Astrocyte of the hippocampus (primary cell): ENCODE results near the gene MBNL1.
"Not testable (repeated sequence)": the region's sequence is repeated elsewhere in the genome, so short reads cannot be mapped to it uniquely, and the experiment has no call there.

Source experiments
- DNase-seq: peaks from one replicate; pipeline ENCODE4 v3.0.0; 2011; ENCODE audit warnings: low read depth, low spot score

Gene MBNL1

DNA sequence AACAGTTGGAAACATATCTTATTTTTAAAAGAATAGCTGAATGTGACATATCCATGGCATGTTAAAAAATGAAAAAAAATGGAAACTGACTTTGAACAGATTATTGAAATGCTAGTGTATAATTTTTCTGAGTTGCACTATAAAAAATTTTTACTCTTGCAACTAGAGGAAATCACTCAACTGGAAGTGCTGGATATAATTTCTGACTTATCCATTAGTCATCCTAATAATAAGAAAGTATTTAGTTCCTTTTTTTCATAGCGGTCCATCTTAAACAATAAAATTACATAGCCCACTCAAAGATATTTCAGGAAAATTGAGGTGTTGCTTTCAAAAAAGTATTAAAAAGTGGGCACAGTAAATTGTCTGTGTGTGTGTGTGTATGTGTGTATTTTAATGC, 80.7 kb downstream of the MBNL1 start:
- DNase-seq, result no peak

DNA sequence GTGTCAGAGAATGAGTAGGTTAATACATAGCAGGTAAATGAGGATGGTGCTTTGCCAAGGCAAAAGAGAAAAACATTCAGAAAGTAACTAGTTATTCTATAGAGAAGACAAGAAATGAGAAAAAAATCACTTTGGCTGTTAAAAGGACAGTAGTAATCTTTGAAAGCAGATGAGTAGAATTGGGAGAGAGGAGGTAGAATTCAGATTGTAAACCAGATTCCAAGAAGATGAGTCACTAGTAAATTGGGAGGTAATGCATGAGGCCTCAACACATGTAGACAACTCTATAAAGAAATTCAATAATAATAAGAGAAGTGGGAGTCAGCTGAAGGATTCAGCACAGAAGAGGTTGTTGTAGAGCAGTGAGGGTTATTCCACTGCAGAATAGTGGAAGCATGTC, 81.4 kb downstream of the MBNL1 start:
- no peak for DNase-seq

DNA sequence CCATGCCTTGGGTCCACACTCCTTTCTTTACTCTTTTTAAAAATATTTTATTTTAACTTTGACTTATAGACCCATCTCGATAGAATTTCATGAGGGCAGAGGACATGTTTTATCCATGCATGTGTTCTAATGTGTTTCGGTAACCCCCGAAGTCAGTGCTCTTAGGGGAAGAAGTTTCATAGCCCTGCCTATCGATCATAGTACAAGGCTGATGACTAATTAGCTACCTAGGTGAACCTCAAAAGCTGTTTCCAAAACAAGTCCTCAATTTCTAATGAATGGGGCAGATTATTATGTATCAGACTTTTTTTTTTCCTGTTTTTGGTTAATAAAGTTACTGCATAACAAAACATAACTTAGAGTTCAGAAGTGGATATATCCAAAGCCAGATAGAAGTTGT, 82.0 kb downstream of the MBNL1 start:
- DNase-seq, result no peak

DNA sequence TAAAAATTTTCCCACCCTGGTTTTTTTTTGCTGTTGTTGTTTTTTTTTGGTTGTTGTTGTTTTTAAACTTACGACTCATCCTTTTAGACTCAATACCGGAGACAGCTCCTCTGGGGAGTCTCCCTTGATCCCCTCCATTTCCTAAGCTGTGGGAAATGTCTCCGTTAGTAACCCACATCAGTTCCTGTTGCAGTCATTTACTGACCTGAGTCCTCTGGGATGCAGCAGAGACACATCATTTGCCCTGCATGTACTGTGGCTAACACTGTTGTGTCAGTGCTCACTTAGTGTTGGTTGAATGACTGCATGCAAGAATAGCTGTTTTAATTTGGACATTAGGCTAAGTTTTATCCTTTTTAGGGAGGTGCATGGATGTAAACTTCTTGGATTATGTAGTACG, 83.8 kb downstream of the MBNL1 start:
- DNase-seq, result no peak

DNA sequence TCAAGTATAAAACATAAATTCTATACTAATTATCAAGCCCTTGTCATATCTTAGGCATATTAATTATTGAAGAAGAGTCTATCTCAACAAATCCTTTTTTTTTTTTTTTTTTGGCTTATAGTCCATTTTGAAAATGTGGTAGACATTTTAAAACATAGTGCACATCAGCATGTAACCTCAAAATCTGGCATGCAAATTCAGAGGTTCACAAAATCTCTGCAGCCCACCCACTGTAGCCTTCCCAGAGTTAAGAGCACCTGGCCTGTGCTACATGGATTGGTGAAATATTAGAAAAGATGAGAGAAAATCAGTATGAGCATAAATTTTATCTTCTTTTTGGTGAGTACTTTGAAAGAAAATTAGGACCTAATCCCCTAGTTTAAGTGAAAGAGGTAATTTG, 84.8 kb downstream of the MBNL1 start:
- no peak for DNase-seq

DNA sequence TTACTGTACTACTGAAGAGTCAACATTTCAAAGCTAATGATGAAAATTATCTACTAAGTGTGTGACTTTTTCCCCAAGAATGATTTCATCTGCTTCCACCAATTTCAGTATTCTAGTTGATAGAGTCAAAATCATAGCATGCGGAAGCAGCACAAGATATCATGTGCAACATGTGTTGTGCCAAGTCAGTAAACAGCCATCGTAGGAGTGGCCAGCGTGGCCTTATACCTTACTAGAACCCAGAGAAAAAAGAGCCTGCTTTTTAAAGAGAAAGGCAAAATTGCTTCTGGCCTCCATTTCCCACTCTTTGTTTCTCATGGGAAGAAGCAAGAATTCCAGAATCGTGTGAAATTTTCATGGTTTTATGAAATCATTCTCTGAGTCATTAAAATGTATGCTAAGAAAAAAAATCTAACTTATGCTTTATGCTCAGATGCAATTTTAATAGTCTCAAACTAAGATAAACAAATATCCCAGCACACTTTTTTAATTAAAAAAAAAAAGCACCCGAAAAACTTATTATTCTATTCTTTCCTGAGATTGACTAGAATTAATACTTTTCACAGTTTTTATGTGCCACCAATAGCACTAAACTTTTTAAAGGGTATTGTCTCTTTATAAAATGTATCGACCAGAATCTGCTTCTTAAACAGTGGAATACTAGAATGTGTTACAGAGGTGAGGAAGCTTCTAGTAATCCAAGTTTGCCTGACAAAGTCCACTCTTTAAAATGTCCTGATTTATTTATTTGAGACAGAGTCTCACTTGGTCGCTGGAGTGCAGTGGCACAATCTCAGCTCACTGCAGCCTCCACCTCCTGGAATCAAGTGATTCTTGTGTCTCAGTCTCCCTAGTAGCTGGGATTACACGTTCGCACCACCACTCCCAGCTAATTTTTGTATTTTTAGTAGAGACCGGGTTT, 87.3 kb downstream of the MBNL1 start:
- no peak for DNase-seq

DNA sequence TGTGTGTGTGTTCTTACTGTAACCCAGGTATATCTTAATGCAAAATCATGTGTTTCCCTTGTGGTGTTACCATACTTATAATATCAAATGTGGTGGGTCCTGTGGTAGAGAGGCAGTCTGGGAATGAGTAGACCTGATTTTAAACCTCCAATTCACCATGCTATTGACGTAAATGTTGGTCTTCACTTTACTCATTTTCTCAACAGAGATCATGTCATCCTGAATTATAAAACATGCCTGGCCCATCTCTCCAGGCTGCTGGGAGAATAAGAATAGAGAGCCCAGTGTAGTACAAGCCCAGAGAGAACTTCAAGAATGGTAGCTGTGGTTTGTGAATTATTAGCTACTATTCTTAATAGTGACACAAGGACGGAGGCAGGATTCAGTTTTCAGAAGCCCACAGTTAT, 88.1 kb downstream of the MBNL1 start:
- DNase-seq, result no peak

DNA sequence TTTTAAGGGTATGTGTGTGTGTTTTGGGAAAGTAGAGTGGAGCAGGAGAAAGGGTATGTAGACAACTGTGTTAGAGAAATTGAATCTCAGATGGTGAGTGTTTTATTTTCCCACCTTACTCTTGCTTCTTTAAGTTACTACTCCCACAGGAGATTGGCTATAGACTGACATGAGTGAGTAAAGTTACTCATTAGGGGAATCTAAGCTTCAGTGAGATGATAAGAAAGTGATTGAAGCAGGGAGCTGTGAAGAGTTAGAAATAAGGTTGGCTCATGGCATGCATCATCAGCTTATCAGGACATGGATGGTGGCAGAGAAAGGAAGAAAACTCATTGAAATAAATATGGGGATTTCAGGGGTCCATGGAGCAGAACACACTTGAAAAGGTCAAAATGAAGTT, 88.9 kb downstream of the MBNL1 start:
- DNase-seq, result no peak

DNA sequence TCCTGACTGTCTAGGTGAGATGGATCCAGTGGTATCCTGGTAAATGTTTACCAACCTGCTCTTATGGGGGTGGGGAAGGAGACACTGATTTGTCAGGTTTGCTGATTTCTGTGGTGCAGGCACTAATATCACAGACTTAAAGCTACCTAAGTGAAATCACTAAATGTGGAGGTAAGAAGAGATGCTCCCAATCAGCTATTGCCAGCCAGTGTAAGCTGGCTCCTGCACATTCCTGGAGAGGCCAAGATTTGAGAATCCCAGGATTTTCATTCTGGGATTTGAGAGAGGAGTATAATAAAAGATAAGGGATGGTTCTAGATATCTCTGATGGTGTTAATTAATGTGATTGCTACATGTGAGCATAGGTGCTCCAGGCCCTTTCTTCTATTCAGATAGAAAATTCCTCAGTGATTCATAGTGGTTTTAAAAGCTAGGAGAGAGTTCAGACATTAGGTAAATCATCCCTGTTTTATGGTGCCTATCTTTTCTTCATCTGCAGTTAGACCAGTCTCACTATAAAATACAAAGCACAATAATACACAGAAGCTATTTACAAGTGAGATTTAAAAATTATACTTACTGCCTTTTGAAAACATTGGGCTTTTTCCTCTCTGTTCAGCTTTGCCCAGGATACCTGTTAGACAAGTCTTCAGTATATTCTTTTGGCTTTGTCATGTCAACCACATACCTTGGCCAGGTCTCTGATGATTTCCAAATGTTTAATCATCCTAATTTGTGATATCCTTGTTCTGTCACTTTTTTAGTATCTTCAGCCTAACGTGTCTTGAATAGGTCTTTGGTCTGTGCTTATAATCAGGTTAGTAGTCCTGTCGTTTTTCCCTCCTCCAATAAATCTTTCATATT, 90.9 kb downstream of the MBNL1 start:
- no peak for DNase-seq

DNA sequence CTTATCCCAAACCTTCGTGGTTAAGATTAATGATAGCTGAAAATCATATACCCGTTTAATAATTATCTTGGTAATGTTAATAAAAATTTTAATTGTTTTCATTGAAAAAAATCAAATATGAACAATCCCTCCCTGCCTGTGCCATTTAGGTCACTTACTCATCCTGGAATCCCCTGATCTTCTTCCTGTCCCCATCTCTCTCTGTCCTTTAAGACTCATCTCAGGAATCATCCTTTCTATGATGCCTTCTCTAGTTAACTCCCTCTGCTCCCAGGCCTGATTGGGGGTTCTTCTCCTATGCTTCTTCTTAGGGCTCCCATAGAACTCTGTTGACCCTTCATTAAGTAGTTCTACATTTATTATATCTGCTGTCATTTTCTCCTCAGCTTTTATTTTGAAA, 91.6 kb downstream of the MBNL1 start:
- no peak for DNase-seq

DNA sequence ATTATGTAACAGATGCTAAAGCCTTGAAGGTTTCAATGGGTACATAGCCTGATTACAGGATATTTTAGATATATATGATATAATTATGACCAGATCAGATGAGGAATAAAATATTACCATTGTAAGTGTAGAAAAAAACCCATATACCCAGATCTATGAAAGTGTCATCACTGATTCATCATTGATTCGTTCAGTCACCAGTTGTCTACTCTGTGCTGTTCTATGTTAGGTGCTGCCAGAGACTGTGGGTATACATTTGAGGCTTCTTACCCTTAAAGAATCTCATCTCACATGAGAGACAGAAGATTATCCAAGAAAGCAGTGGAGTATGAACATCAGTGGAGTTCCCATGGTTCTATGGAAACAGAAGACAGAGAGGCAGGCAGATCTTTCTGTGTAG, 92.2 kb downstream of the MBNL1 start:
- no peak for DNase-seq

DNA sequence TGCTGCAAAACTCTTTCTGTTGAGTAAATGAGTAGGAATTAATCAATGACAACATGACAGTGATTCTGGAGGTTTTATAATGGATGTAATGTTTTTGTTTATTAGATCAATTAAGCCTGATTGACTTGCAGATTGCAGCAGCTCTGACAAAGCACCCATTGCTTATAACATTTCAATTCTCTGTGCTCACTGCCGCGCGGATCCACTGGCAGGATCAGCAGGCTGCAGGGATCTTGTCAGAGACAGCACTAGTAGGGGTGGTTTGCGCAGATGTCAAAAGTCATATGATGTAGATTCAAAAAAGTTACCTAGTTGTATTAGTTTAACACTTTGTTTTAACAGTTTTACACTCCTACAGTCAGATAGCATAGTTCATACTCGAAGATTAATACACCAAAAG, 93.4 kb downstream of the MBNL1 start:
- DNase-seq, result no peak

DNA sequence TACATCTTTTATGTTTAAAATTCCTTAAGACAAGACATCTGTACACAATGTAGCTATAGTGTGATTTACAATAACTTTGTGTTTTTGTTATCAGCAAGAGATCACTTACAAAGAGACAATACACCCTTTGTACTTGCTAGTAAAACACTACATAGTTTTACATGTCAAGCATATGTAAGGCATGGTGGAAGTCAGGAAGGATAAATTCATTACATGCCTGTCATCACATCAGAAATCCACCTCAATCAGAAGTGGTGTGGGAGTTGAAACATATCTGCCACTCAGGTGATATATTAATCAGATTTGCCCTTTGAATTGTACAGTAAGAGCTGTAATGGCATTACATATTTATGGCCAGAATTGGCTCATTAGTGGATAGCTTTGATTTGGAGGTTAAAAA, 95.5 kb downstream of the MBNL1 start:
- no peak for DNase-seq

DNA sequence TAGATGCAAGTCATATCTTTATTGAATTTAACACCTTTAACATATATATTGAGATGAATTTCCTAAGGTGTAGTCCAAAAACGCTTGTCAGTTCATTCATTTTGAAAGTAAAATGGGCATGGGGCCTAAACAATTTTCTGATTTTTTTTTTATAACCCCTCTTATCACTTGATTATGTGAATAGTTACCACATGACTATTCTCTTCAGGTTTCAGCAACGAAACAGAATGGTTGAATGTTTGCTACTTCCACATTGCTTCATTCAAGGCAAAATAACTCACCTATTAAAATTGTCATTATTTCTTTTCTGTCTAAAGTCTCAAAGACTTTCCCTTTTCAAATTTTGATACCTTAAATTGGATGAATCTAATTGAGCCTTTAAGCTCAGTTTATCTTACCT, 96.4 kb downstream of the MBNL1 start:
- no peak for DNase-seq

DNA sequence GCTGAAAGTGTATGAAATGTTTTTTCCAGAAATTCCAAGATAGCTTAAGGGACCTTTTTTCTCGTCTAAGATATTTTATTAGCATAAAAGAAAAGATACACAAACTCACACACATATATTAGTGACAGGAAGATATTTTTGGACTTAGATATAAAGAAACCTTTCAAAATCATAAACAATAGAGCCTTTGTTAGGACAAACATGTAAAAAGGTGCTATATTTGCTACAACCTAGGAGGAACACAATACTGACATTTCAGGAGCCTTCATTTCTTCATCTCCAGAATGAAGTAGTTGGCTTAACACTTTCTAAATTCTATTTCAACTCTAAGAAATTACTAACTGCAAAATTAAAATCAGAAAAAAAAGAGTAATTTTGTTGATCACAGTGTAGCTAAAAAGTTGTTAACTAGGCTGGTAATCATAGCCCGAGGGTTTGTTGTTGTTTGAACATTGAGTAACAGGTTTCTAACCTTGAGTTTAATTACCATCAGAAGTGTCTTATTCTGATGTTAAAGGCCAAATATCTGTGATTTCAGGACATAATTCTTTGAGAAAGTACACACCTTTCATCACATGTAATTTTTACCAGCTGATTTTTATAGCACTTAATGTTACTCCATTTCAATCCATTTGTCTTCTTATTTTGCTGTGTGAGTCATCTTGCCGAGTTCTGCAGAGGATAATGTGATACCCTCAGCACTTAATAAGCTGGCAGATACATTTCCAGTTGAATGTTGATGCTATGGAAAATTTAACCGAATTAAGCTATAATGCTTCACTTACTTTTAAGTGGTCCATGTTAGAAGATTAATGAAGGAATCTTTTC, 97.3 kb downstream of the MBNL1 start:
- peak; percentile 41 for DNase-seq

DNA sequence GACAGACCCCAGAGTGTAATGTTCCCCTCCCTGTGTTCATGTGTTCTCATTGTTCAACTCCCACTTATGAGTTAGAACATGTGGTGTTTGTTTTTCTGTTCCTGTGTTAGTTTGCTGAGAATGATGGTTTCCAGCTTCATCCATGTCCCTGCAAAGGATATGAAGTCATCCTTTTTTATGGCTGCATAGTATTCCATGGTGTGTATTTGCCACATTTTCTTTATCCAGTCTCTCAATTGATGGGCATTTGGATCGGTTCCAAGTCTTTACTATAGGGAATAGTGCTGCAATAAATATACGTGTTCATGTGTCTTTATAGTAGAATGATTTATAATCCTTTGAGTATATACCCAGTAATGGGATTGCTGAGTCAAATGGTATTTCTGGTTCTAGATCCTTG, 98.5 kb downstream of the MBNL1 start:
- DNase-seq, result not testable (repeated sequence)

DNA sequence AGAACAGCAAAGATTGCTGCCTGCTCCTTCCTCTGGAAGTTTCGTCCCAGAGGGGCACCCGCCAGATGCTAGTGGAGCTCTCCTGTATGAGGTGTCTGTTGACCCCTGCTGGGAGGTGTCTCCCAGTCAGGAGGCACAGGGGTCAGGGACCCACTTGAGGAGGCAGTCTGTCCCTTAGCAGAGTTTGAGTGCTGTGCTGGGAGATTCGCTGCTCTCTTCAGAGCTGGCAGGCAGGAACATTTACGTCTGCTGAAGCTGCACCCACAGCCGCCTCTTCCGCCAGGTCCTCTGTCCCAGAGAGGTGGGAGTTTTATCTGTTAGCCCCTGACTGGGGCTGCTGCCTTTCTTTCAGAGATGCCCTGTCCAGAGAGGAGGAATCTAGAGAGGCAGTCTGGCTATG, 103.9 kb downstream of the MBNL1 start:
- not testable (repeated sequence) for DNase-seq

DNA sequence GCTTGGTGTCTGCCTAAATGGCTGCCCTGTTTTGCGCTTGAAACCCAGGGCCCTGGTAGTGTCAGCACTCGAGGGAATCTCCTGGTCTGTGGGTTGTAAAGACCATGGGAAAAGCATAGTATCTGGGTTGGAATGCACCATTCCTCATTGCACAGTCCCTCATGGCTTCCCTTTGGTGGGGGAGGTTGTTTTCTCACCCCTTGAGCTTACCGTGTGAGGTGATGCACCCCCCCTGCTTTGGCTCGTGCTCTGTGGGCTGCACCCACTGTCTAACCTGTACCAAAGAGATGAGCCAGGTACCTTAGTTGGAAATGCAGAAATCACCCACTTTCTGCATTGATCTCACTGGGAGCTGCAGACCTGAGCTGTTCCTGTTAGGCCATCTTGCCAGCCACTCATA, 104.7 kb downstream of the MBNL1 start:
- no peak for DNase-seq

DNA sequence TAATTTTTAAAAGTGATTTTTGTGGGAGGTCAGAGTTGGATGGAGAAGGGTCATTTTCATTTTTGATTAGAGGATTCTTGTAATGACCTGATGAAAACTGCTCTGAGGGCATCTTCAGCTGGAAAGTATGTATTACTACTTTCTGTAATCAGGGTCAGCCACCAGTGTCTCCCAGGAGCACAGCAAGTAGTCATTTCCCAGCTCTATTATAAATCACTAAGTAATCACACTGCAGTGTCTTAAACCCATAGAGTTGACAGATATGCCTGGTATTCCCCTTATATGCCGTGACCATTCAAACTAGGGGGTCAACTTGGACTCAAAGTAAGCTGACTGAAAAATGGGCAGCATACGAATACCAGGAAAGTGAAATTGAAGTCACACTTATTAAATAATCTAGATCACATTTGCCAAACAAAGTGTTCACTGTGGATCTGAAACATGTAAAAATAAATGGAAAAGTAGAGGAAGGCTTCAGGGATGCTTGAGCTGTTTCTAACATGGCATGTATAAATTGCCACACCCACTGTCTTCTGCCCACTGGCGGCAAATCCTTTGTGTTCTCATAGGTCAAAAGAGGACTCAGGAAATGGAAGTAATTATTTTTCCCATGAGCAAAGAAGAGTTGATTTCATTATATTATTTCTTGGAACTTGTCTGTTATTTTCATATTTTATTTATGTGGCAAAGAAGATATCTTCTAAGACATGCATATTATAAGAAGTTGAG, 105.7 kb downstream of the MBNL1 start:
- DNase-seq, result no peak

DNA sequence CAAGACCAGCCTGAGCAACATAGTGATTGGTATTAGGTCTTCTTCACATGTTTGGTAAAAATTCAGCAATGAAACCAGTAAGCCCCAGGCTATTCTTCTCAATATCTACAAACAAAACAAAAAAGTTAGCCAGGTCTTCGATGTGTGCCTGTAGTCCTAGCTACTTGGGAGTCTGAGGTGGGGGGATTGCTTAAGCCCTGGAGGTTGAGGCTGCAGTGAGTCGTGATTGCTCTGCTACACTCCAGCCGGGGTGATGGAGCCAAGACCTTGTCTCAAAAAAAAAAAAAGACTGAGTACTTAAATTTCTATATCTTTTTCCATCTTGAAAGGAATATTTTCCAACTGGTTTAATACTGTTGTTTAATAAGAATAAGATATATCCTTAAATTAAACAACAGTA, 106.8 kb downstream of the MBNL1 start:
- no peak for DNase-seq
